Gastrocnemius medialis (tissue), 4 donors: Measurements from ENCODE around the gene NR2F1. TPM values are rescaled to one million over a fixed set of nuclear protein-coding genes. Genes with fewer than 3 reads are reported as not detected.

Source experiments
- ATAC-seq, 2 donors: fragments of 150-250 bp; one replicate each; pipeline ENCODE4 v1.9.1; 2016
- DNase-seq, 2 donors: peaks; one replicate each; pipeline ENCODE4 v3.0.0-alpha.2; 2019
- H3K27ac ChIP-seq, 4 donors: fragments of 200-600 bp; sonication (generic); 1 replicate in 1 of 4; 2 replicates in 3 of 4; pipeline ENCODE4 v1.5.1; 2016 to 2018; ENCODE audit warnings: mild to moderate bottlenecking in 2 of 4, moderate library complexity in 1 of 4
- H3K27me3 ChIP-seq, 3 donors: fragments of 200-600 bp; sonication (generic) in 2 of 3; 1 replicate in 1 of 3; 2 replicates in 2 of 3; pipeline versions ENCODE4 v1.5.1 to v1.6.0; 2016 to 2019; ENCODE audit warnings: mild to moderate bottlenecking in 1 of 3, moderate library complexity in 1 of 3
- H3K36me3 ChIP-seq, 2 donors: fragments of 200-600 bp; sonication (generic) in 1 of 2; one replicate each; pipeline ENCODE4 v1.5.1; 2017 to 2018
- H3K4me1 ChIP-seq, 2 donors: fragments of 200-600 bp; sonication (generic) in 1 of 2; one replicate each; pipeline ENCODE4 v1.5.1; 2016 to 2017; ENCODE audit warnings: mild to moderate bottlenecking in 2 of 2
- H3K4me3 ChIP-seq, 4 donors: fragments of 200-600 bp; sonication (generic) in 3 of 4; 1 replicate in 1 of 4; 2 replicates in 3 of 4; pipeline ENCODE4 v1.5.1; 2016 to 2019; ENCODE audit warnings: mild to moderate bottlenecking in 2 of 4
- H3K9me3 ChIP-seq, 3 donors: fragments of 200-600 bp; sonication (generic) in 2 of 3; 1 replicate in 1 of 3; 2 replicates in 2 of 3; pipeline ENCODE4 v1.5.1; 2016 to 2019
- CTCF ChIP-seq, 5 experiments: fragments of 450-650 bp in 3 of 5; fragments of 200-600 bp in 2 of 5; sonication (generic) in 2 of 5; IDR thresholded peaks in 4 of 5; conservative IDR thresholded peaks in 1 of 5; 1 replicate in 4 of 5; 2 replicates in 1 of 5; pipeline ENCODE4 v1.5.1; 2016 to 2019; ENCODE audit warnings: antibody characterized with exemption in 5 of 5, mild to moderate bottlenecking in 3 of 5, moderate library complexity in 3 of 5
- POLR2A ChIP-seq, 2 donors: fragments of 450-650 bp; IDR thresholded peaks; one replicate each; pipeline ENCODE4 v1.6.1; 2017; ENCODE audit warnings: antibody characterized with exemption in 2 of 2, mild to moderate bottlenecking in 2 of 2, moderate library complexity in 2 of 2
- in situ Hi-C, 4 donors: fragments of 200-750 bp; cut with MboI; loops; one replicate each; pipeline versions ENCODE4 v1.15.0 to v1.8.0; 2017; ENCODE audit warnings: low sequenced_read_pairs in 4 of 4
- intact Hi-C: fragments of 100-400 bp; cut with DNase I; formaldehyde crosslinking; loops from one replicate; pipeline ENCODE4 v1.15.1; 2023; ENCODE audit warnings: low total_unique reads
- total RNA-seq, 4 donors: library from RNA; depleted of rRNA; stranded (reverse); fragments of >200 nt; gene quantifications; one replicate each; pipeline versions ENCODE4 v1.1.0 to v1.2.3, GENCODE V29; 2016

Gene NR2F1
- total RNA-seq, 4 donors from 2014 or later = 0.36 to 0.55 TPM; not detected in 2

GRCh38 chr5:93578813-93579691 is 4.0 kb upstream of the NR2F1 start:
- Histone ChIP-seq H3K4me1 (peaks cover 26 to 37% of the 10 kb centered on the region in 2 donors), H3K9me3 (no peaks in the 10 kb centered on the region), H3K27ac (no peak overlapping the region), H3K36me3 (no peaks in the 10 kb centered on the region), H3K27me3 (peaks cover 81 to 95% (median 87%) of the 10 kb centered on the region in 3 donors), H3K4me3 (peak overlapping the region; percentile 52 to 74 (median 62))
- TF ChIP-seq POLR2A (IDR thresholded peaks at IDR 0.05) (no peak), CTCF (IDR thresholded peaks at IDR 0.05 in 4 of 5, conservative IDR thresholded peaks at IDR 0.05 in 1 of 5) (no peak)
- ATAC-seq (no peak), DNase-seq (no peak)
- intact Hi-C loops = loop anchor here (5.0 kb wide), 1 partner anchor 43 kb away; no protein-coding TSS in a partner anchor
- in situ Hi-C loops = loop anchor here in 1 of 4 donors (25.0 kb wide), 2 partner anchors 208 to 333 kb away; no protein-coding TSS in a partner anchor

- Histone ChIP-seq H3K9me3 (no peaks in the 10 kb centered on the region), H3K27ac (no peak overlapping the region), H3K4me1 (peaks cover 26 to 37% of the 10 kb centered on the region in 2 donors), H3K36me3 (no peaks in the 10 kb centered on the region), H3K27me3 (peaks cover 75 to 89% (median 81%) of the 10 kb centered on the region in 3 donors), H3K4me3 (peak overlapping the region; percentile 52 to 74 (median 62))
- no peak for DNase-seq
- no peak for TF ChIP-seq CTCF (IDR thresholded peaks at IDR 0.05 in 4 of 5, conservative IDR thresholded peaks at IDR 0.05 in 1 of 5)
- no peak for TF ChIP-seq POLR2A (IDR thresholded peaks at IDR 0.05)
- no peak for ATAC-seq
- in situ Hi-C loops = loop anchor here in 2 of 4 donors (10.0 to 25.0 kb wide), 3 partner anchors 208 to 335 kb away; no protein-coding TSS in a partner anchor
- intact Hi-C loops = loop anchor here (5.0 kb wide), 2 partner anchors 43 to 338 kb away; no protein-coding TSS in a partner anchor
Measured at GRCh38 chr5:93579692-93580062, 3.3 kb upstream of the NR2F1 start.

GRCh38 chr5:93580063-93580926 is 2.7 kb upstream of the NR2F1 start:
- Histone ChIP-seq H3K36me3 (no peaks in the 10 kb centered on the region), H3K27me3 (peaks cover 71 to 85% (median 78%) of the 10 kb centered on the region in 3 donors), H3K4me1 (peaks cover 26 to 37% of the 10 kb centered on the region in 2 donors), H3K9me3 (no peaks in the 10 kb centered on the region), H3K27ac (no peak overlapping the region), H3K4me3 (peak overlapping the region; percentile 52 to 74 (median 62))
- no peak for DNase-seq
- intact Hi-C loops (loop anchor here (5.0 kb wide), 1 partner anchor 337 kb away; no protein-coding TSS in a partner anchor), in situ Hi-C loops (loop anchor here in 2 of 4 donors (10.0 to 25.0 kb wide), 3 partner anchors 207 to 335 kb away; no protein-coding TSS in a partner anchor)
- no peak for TF ChIP-seq POLR2A (IDR thresholded peaks at IDR 0.05)
- TF ChIP-seq CTCF (IDR thresholded peaks at IDR 0.05 in 4 of 5, conservative IDR thresholded peaks at IDR 0.05 in 1 of 5) = no peak
- peak in 1 of 2 donors; percentile 25 for ATAC-seq

- Histone ChIP-seq H3K4me1 (peaks cover 26 to 37% of the 10 kb centered on the region in 2 donors), H3K36me3 (no peaks in the 10 kb centered on the region), H3K9me3 (no peaks in the 10 kb centered on the region), H3K27me3 (peaks cover 73 to 85% (median 77%) of the 10 kb centered on the region in 3 donors), H3K4me3 (peak within 1 kb of the TSS; percentile 52 to 74 (median 62)), H3K27ac (no peak within 1 kb of the TSS)
- DNase-seq (no peak), ATAC-seq (peak; percentile 24 to 39)
- in situ Hi-C loops = loop anchor here in 2 of 4 donors (10.0 to 25.0 kb wide), 3 partner anchors 206 to 334 kb away; no protein-coding TSS in a partner anchor
- TF ChIP-seq POLR2A (IDR thresholded peaks at IDR 0.05) (peak in 1 of 2 donors; percentile 5), CTCF (IDR thresholded peaks at IDR 0.05 in 4 of 5, conservative IDR thresholded peaks at IDR 0.05 in 1 of 5) (no peak)
- intact Hi-C loops = loop anchor here (1.0 to 5.0 kb wide), 2 partner anchors 220 to 336 kb away; no protein-coding TSS in a partner anchor
Measured at GRCh38 chr5:93580927-93581445, 2.0 kb upstream of the NR2F1 start, which contains the start of gene NR2F1-AS1. TSS of gene NR2F1-AS1 (minus strand) at chr5:93581219.
